SIG-M5 treated with dmso at 0.1 percent for 504 hours (cell line): ENCODE data around the gene ASB7.

Experiments
- DNase-seq: peaks from one replicate; lab custom pipeline; 2025; ENCODE audit not compliant: unreplicated experiment; lab: John Stamatoyannopoulos, UW

ASB7 gene

DNA sequence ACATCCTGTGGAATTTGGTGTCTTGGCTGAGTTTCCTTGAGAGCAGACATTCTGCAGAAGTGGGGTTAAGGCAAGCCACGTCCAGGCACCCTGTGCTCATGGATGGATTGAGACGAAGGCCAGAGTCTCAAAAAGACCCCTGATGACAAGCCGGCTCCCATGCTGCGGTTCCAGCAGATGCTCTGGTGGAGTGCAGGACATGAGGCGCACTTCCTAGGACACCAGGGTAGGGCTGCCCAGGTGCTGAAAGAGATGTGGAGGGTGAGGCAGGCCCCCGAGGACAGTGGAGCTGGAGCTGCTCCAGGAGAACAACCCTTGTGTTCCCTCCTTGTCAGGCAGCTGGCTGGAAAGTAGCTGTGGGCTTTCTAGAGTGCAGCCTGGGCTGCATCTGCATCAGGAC lies 81.0 kb downstream of the ASB7 start:
- no peak for DNase-seq

DNA sequence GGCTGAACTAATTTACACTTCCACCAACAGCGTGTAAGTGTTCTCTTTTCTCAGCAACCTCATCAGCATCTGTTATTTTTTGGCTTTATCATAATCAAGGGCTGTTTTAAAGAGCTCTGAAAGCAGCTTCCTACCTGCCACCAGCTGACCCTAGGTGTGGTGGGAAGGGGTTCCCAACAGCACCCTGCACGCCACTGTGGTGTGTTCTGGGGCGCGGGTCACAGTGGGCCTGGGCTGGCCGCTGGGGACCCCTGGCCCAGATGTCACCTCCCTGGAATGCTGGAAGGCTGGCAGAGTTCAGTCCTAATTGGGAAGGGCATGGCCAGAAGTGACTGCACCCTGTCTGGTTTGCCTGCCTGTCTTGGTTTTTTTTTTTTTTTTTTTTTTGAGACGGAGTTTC lies 82.2 kb downstream of the ASB7 start:
- no peak for DNase-seq

DNA sequence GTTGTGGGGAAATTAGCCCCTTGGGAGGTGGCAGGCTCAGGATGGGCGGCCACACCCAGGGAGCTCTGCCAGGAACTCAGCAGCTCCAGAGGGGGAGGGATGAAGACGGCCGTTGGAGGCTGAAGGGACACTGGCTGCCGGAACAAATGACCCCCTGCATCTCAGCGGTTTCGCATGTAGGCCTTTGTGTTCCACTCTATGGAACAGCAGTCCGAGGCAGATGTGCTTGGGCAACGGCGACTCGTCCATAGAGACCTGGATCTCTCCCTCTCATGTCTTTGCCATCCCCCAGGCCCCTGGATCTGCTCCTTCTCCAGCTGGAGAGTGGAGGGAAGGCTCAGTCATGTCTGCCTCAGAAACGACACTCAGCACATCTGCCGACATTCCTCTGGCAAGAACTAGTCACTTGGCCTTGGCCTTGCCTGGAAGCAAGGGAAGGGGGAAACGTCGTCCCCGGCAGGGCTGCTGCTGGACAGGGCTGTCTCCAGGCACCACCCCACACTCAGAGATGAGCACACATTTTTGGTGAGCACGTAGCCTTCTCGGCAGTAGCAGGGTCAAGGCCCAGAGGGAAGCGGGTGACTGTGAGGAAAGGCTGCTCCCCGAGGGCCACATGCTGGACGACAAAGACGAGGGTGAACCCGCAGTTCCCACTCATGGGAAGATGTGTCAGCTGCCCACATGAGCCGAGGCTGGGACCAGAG lies 83.8 kb downstream of the ASB7 start:
- no peak for DNase-seq

DNA sequence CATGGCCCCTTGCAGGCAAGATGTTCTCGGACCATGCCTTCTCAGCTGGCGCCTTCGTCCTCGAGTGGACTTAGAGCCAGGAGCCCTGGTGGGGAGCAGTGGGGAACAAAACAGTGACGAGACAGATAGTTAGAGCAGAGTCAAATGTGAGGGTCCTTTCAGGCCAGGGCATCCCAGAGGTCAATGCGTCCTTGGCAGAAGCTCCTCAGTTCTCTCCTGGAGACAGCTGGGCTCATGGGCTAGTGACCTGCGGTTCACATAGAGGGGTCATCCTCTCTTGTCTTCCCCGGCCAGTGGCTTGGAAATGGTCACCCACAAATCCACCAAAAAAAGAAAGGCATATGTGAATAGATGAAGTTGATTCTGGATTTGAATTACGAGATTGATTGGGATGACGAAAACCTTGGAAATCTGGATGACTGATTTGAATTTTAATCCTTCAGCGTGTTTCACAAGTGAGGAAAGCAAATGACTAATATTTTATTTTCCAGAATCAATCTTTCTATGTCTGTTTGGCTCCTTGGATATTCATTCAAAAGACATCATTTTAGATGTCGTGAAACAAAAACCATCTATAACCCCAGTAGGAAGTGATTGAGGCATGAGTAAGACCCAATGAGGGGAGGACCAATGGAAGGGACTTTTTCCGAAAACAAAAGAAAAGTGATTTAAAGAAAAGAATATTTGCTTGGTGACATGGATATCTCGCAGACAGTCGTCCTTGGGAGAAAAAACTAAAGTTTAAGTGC lies 84.5 kb downstream of the ASB7 start:
- no peak for DNase-seq

DNA sequence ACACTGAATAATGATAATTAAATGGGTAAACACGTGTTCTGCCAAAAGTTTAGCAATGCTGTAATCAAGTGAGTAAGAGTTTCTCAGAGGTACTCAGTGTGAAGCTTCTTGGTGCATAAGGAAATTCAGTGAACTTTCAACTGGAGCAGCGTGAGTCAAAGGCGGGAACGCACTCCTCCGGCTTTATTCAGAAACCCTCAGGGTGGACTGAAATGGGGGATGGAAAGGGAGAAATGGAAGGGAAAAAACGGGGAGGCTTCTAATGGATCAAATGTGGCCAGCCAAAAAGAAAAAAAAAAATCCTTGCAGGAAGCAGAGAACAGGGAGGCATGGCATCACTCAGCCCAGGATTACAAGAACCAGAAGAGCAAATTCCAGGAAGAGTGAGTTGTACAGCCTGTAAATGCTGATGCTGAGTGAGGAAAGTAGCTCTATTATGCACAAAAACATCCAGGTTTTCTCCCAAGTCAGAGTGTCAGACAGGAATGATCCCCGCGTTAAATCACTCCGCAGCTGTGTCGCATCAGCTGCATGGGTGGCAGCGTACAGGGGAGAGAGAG lies 85.3 kb downstream of the ASB7 start:
- DNase-seq: no peak

DNA sequence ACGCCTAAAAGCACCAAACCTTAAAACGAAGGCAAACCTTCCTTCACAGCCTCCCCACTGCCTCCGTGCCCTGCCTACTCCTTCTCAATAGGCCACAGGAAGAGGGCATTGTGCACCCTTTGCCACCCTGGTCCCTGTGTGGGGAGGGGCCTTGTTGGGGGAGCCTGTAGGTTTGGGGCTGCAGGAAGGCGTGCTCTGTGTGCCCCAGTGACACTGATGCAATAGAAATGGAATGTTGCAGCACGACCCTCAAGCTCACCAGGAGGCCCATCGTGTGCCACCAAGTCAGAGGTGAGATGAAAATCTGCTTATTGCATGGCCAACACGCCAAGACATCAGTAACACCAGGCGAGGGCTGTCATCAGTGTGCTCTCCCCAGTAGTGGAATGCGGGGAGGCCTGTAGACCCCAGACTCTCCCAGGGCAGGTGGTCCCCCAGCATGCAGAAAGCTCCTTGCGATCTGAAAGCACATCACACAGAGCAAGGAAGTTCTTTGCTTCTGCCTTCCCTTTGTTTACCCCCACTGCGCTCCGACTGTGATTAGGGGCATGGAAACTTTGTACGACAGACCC lies 86.2 kb downstream of the ASB7 start:
- DNase-seq: no peak

DNA sequence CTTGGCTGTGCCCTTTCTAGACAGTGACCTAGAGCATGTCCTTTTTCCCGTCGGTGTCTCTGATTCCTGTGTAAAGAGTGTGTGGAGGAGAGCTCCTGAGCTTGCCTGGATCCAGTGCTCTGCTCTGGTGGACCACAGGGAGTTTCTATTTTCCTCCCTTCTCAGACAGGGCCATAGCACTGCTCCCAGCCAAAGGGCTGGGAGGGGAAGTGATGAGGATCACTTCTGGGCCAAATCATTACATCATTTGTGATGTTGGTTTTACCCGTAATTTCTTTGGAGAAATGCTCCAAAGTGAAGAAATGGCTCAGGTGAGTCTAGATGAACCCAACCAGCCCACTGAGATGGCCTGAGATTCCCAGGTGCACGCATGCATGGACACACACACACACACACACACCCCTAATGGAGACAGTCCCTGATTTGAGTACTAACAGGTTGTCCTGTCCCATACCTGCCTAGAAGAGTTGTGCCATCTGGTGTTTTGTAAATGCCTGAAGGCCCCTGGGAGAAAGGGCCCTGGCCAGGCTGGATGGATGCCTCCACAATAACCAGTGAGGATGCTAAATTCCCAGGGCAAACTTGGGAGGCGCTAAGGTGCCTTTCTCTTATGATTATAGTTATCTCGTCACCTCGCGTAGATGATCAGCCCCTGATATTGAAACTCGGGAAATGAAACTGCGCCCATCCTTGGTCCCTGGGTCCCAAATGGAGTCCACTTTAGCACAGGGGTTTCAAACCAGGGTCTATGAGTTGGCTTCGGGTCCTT lies 86.9 kb downstream of the ASB7 start:
- DNase-seq: no peak

DNA sequence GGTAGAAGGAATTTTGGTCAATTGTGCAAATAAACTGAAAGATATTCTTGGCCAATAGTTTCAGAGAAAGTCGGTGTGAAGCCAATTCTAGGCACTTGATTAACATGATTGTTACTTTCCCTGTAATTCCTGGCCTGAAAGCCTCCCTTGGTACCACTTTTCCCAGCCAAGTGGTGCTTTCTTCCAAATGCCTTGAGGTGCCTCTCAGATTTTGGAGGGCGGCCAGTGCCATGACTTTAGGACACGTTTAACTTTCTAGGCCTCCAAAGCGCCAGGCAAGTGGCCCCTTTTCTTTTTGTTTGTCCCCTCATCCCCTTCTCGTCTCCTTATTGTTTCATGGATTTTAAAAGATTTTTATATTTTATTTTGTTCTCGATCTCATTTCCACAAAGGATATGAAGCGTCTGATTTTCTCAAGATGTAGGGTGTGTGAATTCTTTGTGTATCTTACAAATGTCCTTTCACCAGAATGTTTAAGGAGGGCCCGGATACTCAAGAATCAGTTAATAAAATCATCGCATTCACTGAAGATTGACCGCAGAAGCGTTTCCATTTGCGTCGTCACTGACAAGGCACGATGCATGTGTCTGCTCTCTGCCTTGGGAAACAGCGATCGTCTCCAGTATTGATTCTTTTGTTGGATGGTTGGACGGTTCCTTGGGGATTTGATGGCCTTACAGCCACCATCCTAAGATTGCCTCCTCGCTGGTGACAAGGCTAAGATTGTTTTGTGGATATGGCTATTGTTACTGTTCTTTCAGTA lies 87.8 kb downstream of the ASB7 start:
- DNase-seq: no peak

DNA sequence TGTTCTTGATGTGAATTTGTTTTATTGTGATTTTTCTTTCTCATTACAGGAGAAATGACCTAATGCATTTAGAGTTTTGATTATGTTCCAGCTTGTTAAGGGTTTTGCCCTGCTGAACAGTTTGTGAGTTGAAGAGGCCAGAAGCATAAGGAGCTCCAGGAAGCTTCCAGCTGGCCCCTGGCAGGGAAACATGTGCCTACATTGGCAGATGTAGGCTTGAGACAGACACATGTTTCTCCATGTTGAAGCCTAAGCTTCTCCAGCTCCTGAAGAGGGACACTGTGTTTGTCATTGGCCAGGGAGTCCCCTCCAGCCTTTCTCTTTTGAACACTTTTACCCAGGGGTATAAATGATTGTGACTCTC lies 88.4 kb downstream of the ASB7 start:
- no peak for DNase-seq

DNA sequence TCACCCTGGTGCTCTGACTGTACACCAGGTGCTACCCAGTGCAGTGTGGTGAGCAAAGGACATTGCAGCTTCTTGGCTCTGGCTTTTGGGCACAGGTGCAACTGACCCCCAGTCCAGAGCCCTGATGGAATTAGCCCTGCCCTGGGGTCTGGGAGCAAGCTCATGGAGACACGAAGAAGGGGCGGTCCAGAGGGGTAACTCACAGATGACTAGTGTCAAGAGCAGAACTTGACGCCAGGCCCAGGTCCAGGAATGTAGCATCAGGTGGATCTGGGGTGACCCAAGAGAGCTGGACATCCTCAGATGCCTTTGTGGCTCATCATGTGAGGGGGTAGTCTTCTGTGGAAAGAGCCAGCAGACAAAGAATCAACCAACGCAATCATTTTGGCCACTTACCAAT lies 88.9 kb downstream of the ASB7 start:
- no peak for DNase-seq

DNA sequence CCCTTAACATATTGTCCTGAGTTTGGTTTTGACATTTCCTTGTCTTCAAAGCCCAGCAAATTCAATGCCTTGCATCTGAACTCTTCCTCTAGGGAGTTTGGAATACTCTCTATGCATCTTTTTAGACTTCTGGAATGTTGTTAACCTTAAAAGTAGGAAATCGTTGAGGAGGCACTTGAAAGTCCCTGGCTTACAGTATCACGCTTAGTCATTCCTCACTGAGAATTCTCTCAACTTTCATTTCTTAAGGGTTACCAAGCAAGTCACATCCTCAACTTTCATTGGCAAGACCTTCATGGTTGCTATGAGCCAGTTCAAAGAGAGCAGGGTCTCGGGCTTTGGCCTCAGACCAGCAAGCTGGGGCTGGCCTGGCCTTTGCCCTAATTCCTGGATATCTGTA lies 89.9 kb downstream of the ASB7 start:
- no peak for DNase-seq

DNA sequence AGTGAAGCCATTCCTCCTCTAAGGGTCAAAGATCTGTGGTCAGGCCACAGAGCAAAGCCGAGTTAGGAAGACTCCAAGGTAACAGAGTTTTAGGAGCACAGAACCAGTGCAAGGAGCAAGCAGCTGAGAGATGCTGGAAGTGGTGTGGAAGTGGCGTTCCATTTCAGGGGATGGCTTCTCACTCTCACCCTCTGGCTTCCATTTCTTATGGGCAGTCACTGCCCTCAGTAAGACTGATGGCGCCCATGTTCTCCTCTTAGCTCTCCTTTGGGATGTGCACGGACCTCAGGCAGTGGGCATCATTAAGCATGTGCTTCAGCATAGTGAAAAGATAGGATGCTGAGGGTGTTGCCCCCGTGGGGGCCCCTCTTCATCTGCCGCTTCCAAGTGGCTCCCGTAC lies 90.3 kb downstream of the ASB7 start:
- DNase-seq: no peak

DNA sequence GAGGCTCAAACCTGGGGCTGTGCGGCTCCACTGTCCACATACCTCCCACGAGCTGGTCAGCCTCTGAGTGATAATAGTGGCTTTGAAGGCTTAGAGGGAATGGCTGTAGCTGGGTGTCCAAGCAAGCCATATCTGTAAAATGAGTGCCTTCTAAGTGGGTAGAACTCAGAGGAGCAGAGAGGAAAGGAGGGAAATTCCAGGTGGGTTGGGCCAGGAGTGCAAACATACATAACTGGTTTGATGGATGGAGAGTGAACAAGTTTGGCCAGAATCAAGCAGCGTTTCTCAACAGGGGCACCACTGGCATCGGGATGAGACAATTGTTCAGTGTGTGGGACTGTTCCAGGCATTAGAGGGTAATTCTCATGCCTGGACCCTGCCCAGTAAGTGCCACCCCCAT lies 91.1 kb downstream of the ASB7 start:
- peak; percentile 45 for DNase-seq

DNA sequence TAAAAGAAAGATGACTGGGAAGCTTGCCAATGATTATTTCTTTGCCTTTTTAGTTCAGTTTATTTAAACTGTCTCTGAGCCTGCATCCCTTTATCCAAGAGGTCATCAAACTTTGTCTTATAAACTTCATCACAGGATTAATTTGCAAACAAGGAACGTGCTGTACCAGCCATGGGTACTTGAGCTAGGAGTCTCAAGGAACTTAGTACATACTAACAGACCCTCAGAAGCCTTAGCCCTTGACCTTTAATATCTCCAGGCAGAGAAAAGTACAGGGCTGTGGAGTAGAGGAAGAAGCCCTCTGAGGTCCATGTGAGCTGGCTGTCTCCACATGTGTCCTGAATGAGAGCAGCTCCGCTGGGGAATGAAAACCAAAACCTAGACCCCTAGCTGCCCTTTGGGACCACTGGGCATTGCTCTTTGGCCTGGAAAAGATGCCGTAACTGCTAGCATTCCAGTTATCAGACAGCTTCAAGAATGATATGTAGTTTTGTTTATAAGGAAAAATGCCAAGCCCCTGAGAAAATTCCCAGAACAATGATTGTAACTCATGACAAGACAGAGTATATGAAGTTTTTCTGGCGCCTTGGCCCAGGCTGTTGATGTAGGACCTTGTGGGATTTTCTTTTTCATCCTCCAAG lies 92.1 kb downstream of the ASB7 start:
- no peak for DNase-seq

DNA sequence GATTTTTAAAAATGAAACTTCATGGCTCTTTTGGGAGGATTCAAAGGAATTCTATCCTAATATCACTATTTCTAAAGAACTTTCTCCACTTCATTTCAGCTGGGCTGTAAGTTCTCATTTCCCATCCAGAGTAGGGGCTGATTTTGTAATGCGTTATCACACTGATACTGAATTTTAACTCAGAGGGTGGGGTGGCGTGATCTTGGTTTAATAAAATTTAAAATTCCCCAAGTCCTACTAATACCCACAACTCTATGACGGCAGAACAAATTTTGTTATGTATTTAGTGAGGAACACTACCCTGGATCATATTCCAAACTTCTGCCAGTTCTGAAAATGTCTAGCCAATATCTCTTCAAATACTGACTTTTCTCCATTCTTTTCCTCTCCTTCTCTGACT lies 92.7 kb downstream of the ASB7 start:
- no peak for DNase-seq

DNA sequence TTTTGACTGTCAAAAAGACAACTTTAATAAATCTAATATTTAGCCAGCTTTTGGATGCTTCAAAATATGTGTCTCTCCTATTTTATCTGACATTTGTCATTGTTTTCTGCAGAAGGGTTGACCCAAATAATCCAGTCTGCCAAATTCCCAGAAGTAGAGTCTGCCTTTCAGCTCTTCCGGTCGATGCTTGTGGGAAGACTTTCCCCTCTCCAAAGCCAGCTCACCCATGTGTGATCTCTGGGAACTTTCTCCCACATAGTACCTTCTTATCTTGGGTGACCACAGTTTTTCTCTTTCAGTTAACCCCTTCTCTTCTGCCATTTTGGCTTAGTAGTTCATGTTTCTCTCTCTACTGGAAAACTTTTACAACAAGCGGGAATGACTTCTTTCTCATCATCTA lies 94.1 kb downstream of the ASB7 start:
- no peak for DNase-seq
